ENCODE results near the gene OPRM1.

- TF ChIP-seq POLR2AphosphoS5 (IDR thresholded peaks at IDR 0.05) (no peak), POLR2A (IDR thresholded peaks at IDR 0.05) (no peak), EP300 (IDR thresholded peaks at IDR 0.05) (no peak)
- TF ChIP-seq, protein P1, sequence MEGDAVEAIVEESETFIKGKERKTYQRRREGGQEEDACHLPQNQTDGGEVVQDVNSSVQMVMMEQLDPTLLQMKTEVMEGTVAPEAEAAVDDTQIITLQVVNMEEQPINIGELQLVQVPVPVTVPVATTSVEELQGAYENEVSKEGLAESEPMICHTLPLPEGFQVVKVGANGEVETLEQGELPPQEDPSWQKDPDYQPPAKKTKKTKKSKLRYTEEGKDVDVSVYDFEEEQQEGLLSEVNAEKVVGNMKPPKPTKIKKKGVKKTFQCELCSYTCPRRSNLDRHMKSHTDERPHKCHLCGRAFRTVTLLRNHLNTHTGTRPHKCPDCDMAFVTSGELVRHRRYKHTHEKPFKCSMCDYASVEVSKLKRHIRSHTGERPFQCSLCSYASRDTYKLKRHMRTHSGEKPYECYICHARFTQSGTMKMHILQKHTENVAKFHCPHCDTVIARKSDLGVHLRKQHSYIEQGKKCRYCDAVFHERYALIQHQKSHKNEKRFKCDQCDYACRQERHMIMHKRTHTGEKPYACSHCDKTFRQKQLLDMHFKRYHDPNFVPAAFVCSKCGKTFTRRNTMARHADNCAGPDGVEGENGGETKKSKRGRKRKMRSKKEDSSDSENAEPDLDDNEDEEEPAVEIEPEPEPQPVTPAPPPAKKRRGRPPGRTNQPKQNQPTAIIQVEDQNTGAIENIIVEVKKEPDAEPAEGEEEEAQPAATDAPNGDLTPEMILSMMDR (IDR thresholded peaks at IDR 0.05) = no peak
Measured at GRCh38 chr6:154196333-154196885, 157.4 kb downstream of the OPRM1 start.
